ENCODE results near the gene ITPR1.

The ITPR1 gene

DNA sequence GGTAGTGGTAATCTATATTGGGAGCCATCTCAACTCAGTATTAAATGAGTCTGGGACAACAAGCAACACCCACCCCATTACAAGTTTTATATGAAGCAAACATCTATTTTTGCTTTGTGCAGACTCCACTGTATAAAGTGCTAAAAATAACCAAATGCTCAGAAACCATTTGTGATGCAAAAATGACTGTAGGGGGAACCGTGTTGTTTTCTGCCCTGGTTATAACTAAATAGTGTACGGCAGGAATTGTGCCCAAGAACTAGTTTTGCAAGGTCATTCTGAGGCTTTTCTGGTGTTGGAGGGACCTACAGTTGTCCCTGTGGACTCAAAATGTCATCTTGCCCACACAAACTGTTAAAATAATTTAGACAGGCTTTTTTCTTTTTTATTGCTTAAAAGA lies 88.3 kb downstream of the ITPR1 start:
- TF ChIP-seq BACH2 (CRISPR knock-in tag; IDR thresholded peaks at IDR 0.05; ENCODE audit: borderline replicate concordance) (no peak), PPARA (CRISPR knock-in tag; IDR thresholded peaks at IDR 0.05; ENCODE audit: borderline replicate concordance) (no peak), GLIS3 (CRISPR knock-in tag; IDR thresholded peaks at IDR 0.05) (no peak), ESRRG (CRISPR knock-in tag; IDR thresholded peaks at IDR 0.05) (no peak), ARNTL (CRISPR knock-in tag; IDR thresholded peaks at IDR 0.05; ENCODE audit: borderline replicate concordance, low read depth) (no peak), ZNF565 (CRISPR knock-in tag; conservative IDR thresholded peaks at IDR 0.05; ENCODE audit: low read depth) (no peak), SNAI2 (CRISPR knock-in tag; IDR thresholded peaks at IDR 0.05) (no peak), ISL1 (CRISPR knock-in tag; IDR thresholded peaks at IDR 0.05) (no peak), CSRNP3 (CRISPR knock-in tag; IDR thresholded peaks at IDR 0.05) (no peak), ZNF8 (CRISPR knock-in tag; IDR thresholded peaks at IDR 0.05) (no peak), TOX (CRISPR knock-in tag; IDR thresholded peaks at IDR 0.05; ENCODE audit: borderline replicate concordance) (no peak), OSR1 (CRISPR knock-in tag; IDR thresholded peaks at IDR 0.05) (no peak), ZFP3 (CRISPR knock-in tag; IDR thresholded peaks at IDR 0.05) (no peak), RARB (CRISPR knock-in tag; IDR thresholded peaks at IDR 0.05) (no peak), ZFP30 (CRISPR knock-in tag; IDR thresholded peaks at IDR 0.05) (no peak)
- TF ChIP-seq, protein P1, sequence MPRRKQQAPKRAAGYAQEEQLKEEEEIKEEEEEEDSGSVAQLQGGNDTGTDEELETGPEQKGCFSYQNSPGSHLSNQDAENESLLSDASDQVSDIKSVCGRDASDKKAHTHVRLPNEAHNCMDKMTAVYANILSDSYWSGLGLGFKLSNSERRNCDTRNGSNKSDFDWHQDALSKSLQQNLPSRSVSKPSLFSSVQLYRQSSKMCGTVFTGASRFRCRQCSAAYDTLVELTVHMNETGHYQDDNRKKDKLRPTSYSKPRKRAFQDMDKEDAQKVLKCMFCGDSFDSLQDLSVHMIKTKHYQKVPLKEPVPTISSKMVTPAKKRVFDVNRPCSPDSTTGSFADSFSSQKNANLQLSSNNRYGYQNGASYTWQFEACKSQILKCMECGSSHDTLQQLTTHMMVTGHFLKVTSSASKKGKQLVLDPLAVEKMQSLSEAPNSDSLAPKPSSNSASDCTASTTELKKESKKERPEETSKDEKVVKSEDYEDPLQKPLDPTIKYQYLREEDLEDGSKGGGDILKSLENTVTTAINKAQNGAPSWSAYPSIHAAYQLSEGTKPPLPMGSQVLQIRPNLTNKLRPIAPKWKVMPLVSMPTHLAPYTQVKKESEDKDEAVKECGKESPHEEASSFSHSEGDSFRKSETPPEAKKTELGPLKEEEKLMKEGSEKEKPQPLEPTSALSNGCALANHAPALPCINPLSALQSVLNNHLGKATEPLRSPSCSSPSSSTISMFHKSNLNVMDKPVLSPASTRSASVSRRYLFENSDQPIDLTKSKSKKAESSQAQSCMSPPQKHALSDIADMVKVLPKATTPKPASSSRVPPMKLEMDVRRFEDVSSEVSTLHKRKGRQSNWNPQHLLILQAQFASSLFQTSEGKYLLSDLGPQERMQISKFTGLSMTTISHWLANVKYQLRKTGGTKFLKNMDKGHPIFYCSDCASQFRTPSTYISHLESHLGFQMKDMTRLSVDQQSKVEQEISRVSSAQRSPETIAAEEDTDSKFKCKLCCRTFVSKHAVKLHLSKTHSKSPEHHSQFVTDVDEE (CRISPR knock-in tag; IDR thresholded peaks at IDR 0.05) = no peak
- TF ChIP-seq, protein P2, sequence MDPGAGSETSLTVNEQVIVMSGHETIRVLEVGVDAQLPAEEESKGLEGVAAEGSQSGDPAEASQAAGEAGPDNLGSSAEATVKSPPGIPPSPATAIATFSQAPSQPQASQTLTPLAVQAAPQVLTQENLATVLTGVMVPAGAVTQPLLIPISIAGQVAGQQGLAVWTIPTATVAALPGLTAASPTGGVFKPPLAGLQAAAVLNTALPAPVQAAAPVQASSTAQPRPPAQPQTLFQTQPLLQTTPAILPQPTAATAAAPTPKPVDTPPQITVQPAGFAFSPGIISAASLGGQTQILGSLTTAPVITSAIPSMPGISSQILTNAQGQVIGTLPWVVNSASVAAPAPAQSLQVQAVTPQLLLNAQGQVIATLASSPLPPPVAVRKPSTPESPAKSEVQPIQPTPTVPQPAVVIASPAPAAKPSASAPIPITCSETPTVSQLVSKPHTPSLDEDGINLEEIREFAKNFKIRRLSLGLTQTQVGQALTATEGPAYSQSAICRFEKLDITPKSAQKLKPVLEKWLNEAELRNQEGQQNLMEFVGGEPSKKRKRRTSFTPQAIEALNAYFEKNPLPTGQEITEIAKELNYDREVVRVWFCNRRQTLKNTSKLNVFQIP (CRISPR knock-in tag; IDR thresholded peaks at IDR 0.05; ENCODE audit: borderline replicate concordance, low read depth) = no peak
- TF ChIP-seq, protein P3, sequence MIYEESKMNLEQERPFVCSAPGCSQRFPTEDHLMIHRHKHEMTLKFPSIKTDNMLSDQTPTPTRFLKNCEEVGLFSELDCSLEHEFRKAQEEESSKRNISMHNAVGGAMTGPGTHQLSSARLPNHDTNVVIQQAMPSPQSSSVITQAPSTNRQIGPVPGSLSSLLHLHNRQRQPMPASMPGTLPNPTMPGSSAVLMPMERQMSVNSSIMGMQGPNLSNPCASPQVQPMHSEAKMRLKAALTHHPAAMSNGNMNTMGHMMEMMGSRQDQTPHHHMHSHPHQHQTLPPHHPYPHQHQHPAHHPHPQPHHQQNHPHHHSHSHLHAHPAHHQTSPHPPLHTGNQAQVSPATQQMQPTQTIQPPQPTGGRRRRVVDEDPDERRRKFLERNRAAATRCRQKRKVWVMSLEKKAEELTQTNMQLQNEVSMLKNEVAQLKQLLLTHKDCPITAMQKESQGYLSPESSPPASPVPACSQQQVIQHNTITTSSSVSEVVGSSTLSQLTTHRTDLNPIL (CRISPR knock-in tag; IDR thresholded peaks at IDR 0.05; ENCODE audit: low read depth) = no peak
- no peak for ATAC-seq

DNA sequence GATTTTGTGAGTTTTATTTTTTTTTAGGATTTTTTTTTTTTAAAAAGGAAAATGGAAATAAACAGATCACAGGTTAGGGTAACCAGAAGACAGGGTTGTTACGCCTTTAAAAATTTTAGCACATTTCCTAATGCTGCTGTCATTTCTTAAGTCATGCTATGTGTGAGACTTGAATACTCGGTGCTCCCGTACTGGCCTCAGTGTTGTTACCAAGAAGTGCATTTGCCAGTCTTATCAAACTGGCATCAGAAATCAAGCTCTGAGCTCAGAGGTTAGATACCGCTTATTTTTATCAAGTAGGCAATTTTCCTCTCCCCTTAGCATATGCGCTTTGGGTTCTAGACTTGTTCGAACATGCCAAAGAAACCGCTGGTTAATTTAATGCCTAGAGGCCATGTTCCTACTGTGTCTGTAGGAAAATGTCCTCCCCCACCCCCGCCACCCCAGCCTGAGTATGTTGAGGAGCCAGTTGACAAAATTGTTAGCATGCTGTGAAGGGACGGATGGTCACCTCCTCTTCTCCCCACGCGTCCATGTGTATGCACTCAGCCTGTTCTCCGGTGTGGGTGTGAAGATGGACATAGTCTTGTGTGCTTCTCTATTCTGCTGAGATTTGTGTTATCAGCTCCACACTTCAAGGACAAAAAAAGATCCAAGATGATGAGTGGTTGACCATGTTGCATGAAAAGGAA lies 88.9 kb downstream of the ITPR1 start:
- ATAC-seq = no peak
- TF ChIP-seq ISL1 (CRISPR knock-in tag; IDR thresholded peaks at IDR 0.05) (no peak), RARB (CRISPR knock-in tag; IDR thresholded peaks at IDR 0.05) (no peak), BACH2 (CRISPR knock-in tag; IDR thresholded peaks at IDR 0.05; ENCODE audit: borderline replicate concordance) (no peak), ARNTL (CRISPR knock-in tag; IDR thresholded peaks at IDR 0.05; ENCODE audit: borderline replicate concordance, low read depth) (no peak), TOX (CRISPR knock-in tag; IDR thresholded peaks at IDR 0.05; ENCODE audit: borderline replicate concordance) (no peak), SNAI2 (CRISPR knock-in tag; IDR thresholded peaks at IDR 0.05) (no peak), TCF4 (CRISPR knock-in tag; IDR thresholded peaks at IDR 0.05; ENCODE audit: borderline replicate concordance) (no peak), ZNF70 (CRISPR knock-in tag; IDR thresholded peaks at IDR 0.05) (no peak), GLIS3 (CRISPR knock-in tag; IDR thresholded peaks at IDR 0.05) (no peak), ZC3H10 (CRISPR knock-in tag; IDR thresholded peaks at IDR 0.05) (no peak)
- TF ChIP-seq, protein P4, sequence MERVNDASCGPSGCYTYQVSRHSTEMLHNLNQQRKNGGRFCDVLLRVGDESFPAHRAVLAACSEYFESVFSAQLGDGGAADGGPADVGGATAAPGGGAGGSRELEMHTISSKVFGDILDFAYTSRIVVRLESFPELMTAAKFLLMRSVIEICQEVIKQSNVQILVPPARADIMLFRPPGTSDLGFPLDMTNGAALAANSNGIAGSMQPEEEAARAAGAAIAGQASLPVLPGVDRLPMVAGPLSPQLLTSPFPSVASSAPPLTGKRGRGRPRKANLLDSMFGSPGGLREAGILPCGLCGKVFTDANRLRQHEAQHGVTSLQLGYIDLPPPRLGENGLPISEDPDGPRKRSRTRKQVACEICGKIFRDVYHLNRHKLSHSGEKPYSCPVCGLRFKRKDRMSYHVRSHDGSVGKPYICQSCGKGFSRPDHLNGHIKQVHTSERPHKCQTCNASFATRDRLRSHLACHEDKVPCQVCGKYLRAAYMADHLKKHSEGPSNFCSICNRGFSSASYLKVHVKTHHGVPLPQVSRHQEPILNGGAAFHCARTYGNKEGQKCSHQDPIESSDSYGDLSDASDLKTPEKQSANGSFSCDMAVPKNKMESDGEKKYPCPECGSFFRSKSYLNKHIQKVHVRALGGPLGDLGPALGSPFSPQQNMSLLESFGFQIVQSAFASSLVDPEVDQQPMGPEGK (CRISPR knock-in tag; IDR thresholded peaks at IDR 0.05; ENCODE audit: borderline replicate concordance) = no peak
- TF ChIP-seq, protein P2 (CRISPR knock-in tag; IDR thresholded peaks at IDR 0.05; ENCODE audit: borderline replicate concordance, low read depth) = no peak
- TF ChIP-seq, protein P1 (CRISPR knock-in tag; IDR thresholded peaks at IDR 0.05) = no peak
- TF ChIP-seq, protein P3 (CRISPR knock-in tag; IDR thresholded peaks at IDR 0.05; ENCODE audit: low read depth) = no peak

Measured in SK-N-SH treated with all-trans-retinoic acid at 6 μM for 48 hours (cell line).